GM13976 (cell line): ENCODE measurements around the gene TACO1.

Source experiments
- DNase-seq: peaks from one replicate; pipeline ENCODE4 v3.0.0; 2012; ENCODE audit warnings: low spot score
- CTCF ChIP-seq: IDR thresholded peaks from 2 replicates; pipeline ENCODE4 v1.5.1; 2012; ENCODE audit warnings: borderline replicate concordance, mild to moderate bottlenecking; ENCODE audit not compliant: insufficient read depth; ENCODE audit errors: extremely low read depth, missing control alignments, control extremely low read depth
- in situ Hi-C: fragments of 300-500 bp; cut with MboI; formaldehyde crosslinking; loops from one replicate; pipeline ENCODE4 v1.12.0; 2022; ENCODE audit warnings: low sequenced_read_pairs, mixed read lengths, inconsistent platforms; ENCODE audit not compliant: unreplicated experiment

TACO1 gene

GRCh38 chr17:63578027-63578768 is 22.5 kb upstream of the TACO1 start:
- in situ Hi-C loops, result no loop called here
- no peak for DNase-seq
- TF ChIP-seq CTCF, result no peak

GRCh38 chr17:63578769-63579111 is 22.0 kb upstream of the TACO1 start:
- in situ Hi-C loops, result no loop called here
- DNase-seq, result no peak
- no peak for TF ChIP-seq CTCF

- DNase-seq, result no peak
- TF ChIP-seq CTCF, result no peak
- in situ Hi-C loops, result no loop called here
Measured at GRCh38 chr17:63579633-63580032, 21.1 kb upstream of the TACO1 start.

GRCh38 chr17:63587770-63588169 is 12.9 kb upstream of the TACO1 start:
- no peak for TF ChIP-seq CTCF
- in situ Hi-C loops, result no loop called here

GRCh38 chr17:63588797-63589196 is 11.9 kb upstream of the TACO1 start:
- DNase-seq, result no peak
- TF ChIP-seq CTCF, result no peak
- in situ Hi-C loops, result no loop called here

More at GRCh38 chr17:63587770-63588169, 12.9 kb upstream of the TACO1 start:
- no peak for DNase-seq

GRCh38 chr17:63589646-63590045 is 11.0 kb upstream of the TACO1 start:
- in situ Hi-C loops, result no loop called here
- DNase-seq, result no peak

More at GRCh38 chr17:63589646-63590045, 11.0 kb upstream of the TACO1 start:
- no peak for TF ChIP-seq CTCF
